ENCODE data around the gene CHID1. TPM values are rescaled to one million over a fixed set of nuclear protein-coding genes. Genes with fewer than 3 reads are reported as not detected.

CHID1 gene
- total RNA-seq, 2 donors from 2014 or later, result 46.9 to 78.7 TPM

- Histone ChIP-seq H3K27ac (no peak overlapping the region), H3K4me3 (no peak overlapping the region), H3K4me1 (peaks cover 0 to 13% of the 10 kb centered on the region in 2 donors), H3K36me3 (peaks cover 35% of the 10 kb centered on the region), H3K9me3 (no peaks in the 10 kb centered on the region), H3K27me3 (no peaks in the 10 kb centered on the region)
- no peak for DNase-seq (ENCODE audit: low spot score)
- TF ChIP-seq, protein P1, sequence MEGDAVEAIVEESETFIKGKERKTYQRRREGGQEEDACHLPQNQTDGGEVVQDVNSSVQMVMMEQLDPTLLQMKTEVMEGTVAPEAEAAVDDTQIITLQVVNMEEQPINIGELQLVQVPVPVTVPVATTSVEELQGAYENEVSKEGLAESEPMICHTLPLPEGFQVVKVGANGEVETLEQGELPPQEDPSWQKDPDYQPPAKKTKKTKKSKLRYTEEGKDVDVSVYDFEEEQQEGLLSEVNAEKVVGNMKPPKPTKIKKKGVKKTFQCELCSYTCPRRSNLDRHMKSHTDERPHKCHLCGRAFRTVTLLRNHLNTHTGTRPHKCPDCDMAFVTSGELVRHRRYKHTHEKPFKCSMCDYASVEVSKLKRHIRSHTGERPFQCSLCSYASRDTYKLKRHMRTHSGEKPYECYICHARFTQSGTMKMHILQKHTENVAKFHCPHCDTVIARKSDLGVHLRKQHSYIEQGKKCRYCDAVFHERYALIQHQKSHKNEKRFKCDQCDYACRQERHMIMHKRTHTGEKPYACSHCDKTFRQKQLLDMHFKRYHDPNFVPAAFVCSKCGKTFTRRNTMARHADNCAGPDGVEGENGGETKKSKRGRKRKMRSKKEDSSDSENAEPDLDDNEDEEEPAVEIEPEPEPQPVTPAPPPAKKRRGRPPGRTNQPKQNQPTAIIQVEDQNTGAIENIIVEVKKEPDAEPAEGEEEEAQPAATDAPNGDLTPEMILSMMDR (IDR thresholded peaks at IDR 0.05), result no peak
These were observed 4.7 kb downstream of the CHID1 start for GRCh38 chr11:905952-906351.

- Histone ChIP-seq H3K36me3 (peaks cover 50% of the 10 kb centered on the region), H3K4me3 (no peak overlapping the region), H3K9me3 (no peaks in the 10 kb centered on the region), H3K27ac (no peak overlapping the region), H3K4me1 (peaks cover 0 to 3% of the 10 kb centered on the region in 2 donors), H3K27me3 (no peaks in the 10 kb centered on the region)
- no peak for DNase-seq (ENCODE audit: low spot score)
- TF ChIP-seq, protein P1 (IDR thresholded peaks at IDR 0.05), result no peak
These were observed 6.2 kb downstream of the CHID1 start for GRCh38 chr11:904380-904779.

- DNase-seq (ENCODE audit: low spot score), result no peak
- TF ChIP-seq, protein P1 (IDR thresholded peaks at IDR 0.05), result no peak
- Histone ChIP-seq H3K4me3 (no peak overlapping the region), H3K9me3 (no peaks in the 10 kb centered on the region), H3K27ac (no peak overlapping the region), H3K4me1 (no peaks in the 10 kb centered on the region), H3K27me3 (no peaks in the 10 kb centered on the region), H3K36me3 (peaks cover 58% of the 10 kb centered on the region)
These were observed 9.1 kb downstream of the CHID1 start for GRCh38 chr11:901452-902061.

- H3K9me3 ChIP-seq, result no peaks in the 10 kb centered on the region
- H3K4me3 ChIP-seq, result no peak overlapping the region
- peaks cover 58% of the 10 kb centered on the region for H3K36me3 ChIP-seq
- H3K27ac ChIP-seq, result no peak overlapping the region
- H3K27me3 ChIP-seq, result no peaks in the 10 kb centered on the region
- no peaks in the 10 kb centered on the region for H3K4me1 ChIP-seq
- DNase-seq (ENCODE audit: low spot score), result no peak
- TF ChIP-seq, protein P1 (IDR thresholded peaks at IDR 0.05), result no peak
These were observed 10.1 kb downstream of the CHID1 start for GRCh38 chr11:900545-900944.

DNA sequence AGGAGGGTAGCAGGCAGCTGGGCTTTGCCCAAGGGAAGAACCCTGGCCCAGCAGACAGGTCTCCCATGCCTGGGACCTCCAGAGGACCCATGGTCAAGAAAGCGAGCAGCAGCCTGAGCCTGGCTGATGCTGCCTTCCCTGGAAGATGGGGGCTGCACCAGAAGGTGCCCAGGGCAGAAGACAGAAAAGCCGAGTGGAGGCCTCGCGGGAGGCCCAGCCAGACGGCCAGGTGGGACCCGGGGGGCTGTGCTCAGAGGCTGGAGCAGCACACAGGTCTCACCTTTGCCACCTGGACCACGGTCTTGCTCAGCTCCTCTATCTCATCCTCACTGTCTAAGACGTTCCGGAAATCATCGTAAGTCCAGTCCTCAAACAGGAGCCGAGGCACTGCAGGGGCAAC, 10.9 kb downstream of the CHID1 start:
- no peaks in the 10 kb centered on the region for H3K4me1 ChIP-seq
- H3K36me3 ChIP-seq, result peaks cover 58% of the 10 kb centered on the region

More for the DNA sequence above, 10.9 kb downstream of the CHID1 start:
- TF ChIP-seq, protein P1 (IDR thresholded peaks at IDR 0.05), result no peak
- DNase-seq (ENCODE audit: low spot score), result no peak
- Histone ChIP-seq H3K9me3 (no peaks in the 10 kb centered on the region), H3K27me3 (no peaks in the 10 kb centered on the region), H3K27ac (no peak overlapping the region), H3K4me3 (no peak overlapping the region)
